HFFc6 (cell line): ENCODE results near the gene KSR2. TPM values are rescaled to one million over a fixed set of nuclear protein-coding genes. Genes with fewer than 3 reads are reported as not detected.

Experiments used
- DNase-seq: peaks from one replicate; pipeline ENCODE4 v3.0.0-alpha.2; 2018
- H3K27ac Mint-ChIP-seq: 2 replicates; pipeline ENCODE4 v1.8.0; 2020; ENCODE audit warnings: mild to moderate bottlenecking, mixed read lengths
- H3K27me3 Mint-ChIP-seq: 2 replicates; pipeline ENCODE4 v1.8.0; 2021; ENCODE audit warnings: mild to moderate bottlenecking, moderate library complexity, mixed read lengths; ENCODE audit not compliant: insufficient read depth
- H3K36me3 Mint-ChIP-seq: 2 replicates; pipeline ENCODE4 v1.8.0; 2021; ENCODE audit warnings: low read depth, mixed read lengths
- H3K4me1 Mint-ChIP-seq: 2 replicates; pipeline ENCODE4 v1.8.0; 2020; ENCODE audit warnings: low read depth, mixed read lengths
- H3K4me3 Mint-ChIP-seq: 2 replicates; pipeline ENCODE4 v1.8.0; 2020; ENCODE audit warnings: mild to moderate bottlenecking, moderate library complexity, mixed read lengths
- H3K9me3 Mint-ChIP-seq: 2 replicates; pipeline ENCODE4 v1.8.0; 2020; ENCODE audit warnings: mild to moderate bottlenecking, mixed read lengths
- total RNA-seq, 6 experiments: library from RNA; stranded (reverse); fragmentation: NEBNext Ultra II Directional; extraction: Animal tissue kit (Norgen Biotek cat#: 25700); gene quantifications; 2 replicates in 1 of 6; 3 replicates in 5 of 6; pipeline ENCODE4 v1.2.3, GENCODE V29; 2021
- TF ChIP-seq, protein P1 (sequence below): fragments of 200-600 bp; sonication (generic); IDR thresholded peaks from 2 replicates; pipeline ENCODE4 v1.5.0; 2021; ENCODE audit warnings: antibody characterized with exemption, mild to moderate bottlenecking

The KSR2 gene
- total RNA-seq, 6 experiments from 2014 or later: 0.09 to 0.22 (median 0.12) TPM; not detected in 2

DNA sequence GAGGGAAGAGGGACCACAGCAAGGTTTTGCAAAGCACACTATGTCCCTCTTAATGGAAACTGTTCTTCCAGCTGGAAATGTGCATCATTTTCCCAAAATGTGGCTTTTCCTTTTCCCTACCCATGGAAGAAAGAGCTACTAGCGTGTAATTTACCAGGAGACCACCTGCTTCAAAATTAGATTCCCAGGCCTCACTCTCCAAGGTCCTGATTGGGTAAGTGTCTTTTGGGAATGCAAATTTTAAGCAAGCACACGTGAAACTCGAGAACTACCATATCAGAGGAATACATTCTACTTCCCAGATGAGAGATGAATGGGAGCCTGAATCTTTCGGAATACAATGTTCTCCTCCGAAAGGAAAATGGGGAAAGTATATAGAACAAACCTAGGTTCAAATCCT, 405.8 kb downstream of the KSR2 start:
- Mint-ChIP-seq H3K27me3 (peaks cover 2% of the 10 kb centered on the region), H3K36me3 (no peaks in the 10 kb centered on the region; the same call in 1 of the 2 replicates), H3K4me3 (no peak overlapping the region), H3K9me3 (peaks cover 25% of the 10 kb centered on the region), H3K4me1 (no peaks in the 10 kb centered on the region), H3K27ac (no peak overlapping the region)
- TF ChIP-seq, protein P1, sequence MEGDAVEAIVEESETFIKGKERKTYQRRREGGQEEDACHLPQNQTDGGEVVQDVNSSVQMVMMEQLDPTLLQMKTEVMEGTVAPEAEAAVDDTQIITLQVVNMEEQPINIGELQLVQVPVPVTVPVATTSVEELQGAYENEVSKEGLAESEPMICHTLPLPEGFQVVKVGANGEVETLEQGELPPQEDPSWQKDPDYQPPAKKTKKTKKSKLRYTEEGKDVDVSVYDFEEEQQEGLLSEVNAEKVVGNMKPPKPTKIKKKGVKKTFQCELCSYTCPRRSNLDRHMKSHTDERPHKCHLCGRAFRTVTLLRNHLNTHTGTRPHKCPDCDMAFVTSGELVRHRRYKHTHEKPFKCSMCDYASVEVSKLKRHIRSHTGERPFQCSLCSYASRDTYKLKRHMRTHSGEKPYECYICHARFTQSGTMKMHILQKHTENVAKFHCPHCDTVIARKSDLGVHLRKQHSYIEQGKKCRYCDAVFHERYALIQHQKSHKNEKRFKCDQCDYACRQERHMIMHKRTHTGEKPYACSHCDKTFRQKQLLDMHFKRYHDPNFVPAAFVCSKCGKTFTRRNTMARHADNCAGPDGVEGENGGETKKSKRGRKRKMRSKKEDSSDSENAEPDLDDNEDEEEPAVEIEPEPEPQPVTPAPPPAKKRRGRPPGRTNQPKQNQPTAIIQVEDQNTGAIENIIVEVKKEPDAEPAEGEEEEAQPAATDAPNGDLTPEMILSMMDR: no peak
- DNase-seq: no peak

- no peak for DNase-seq
- no peaks in the 10 kb centered on the region; the same call in 1 of the 2 replicates for H3K36me3 Mint-ChIP-seq
- no peak overlapping the region for H3K4me3 Mint-ChIP-seq
- no peaks in the 10 kb centered on the region for H3K4me1 Mint-ChIP-seq
- H3K27me3 Mint-ChIP-seq: peaks cover 1% of the 10 kb centered on the region
- TF ChIP-seq, protein P1: no peak
- H3K27ac Mint-ChIP-seq: no peak overlapping the region
- H3K9me3 Mint-ChIP-seq: peaks cover 25% of the 10 kb centered on the region
Measured at GRCh38 chr12:117561990-117562389, 406.8 kb downstream of the KSR2 start.

- Mint-ChIP-seq H3K27me3 (peaks cover 1% of the 10 kb centered on the region), H3K4me1 (no peaks in the 10 kb centered on the region), H3K9me3 (peaks cover 27% of the 10 kb centered on the region), H3K4me3 (no peak overlapping the region), H3K27ac (no peak overlapping the region), H3K36me3 (no peaks in the 10 kb centered on the region; the same call in 1 of the 2 replicates)
- no peak for DNase-seq
- TF ChIP-seq, protein P1: no peak
Measured at GRCh38 chr12:117559978-117560377, 408.8 kb downstream of the KSR2 start.

- Mint-ChIP-seq H3K4me1 (no peaks in the 10 kb centered on the region), H3K4me3 (no peak overlapping the region), H3K27ac (no peak overlapping the region), H3K36me3 (no peaks in the 10 kb centered on the region; the same call in 1 of the 2 replicates), H3K27me3 (peaks cover 1% of the 10 kb centered on the region), H3K9me3 (peaks cover 60% of the 10 kb centered on the region)
- TF ChIP-seq, protein P1: no peak
- DNase-seq: no peak
Measured at GRCh38 chr12:117555889-117556288, 412.9 kb downstream of the KSR2 start.

GRCh38 chr12:117552971-117553370, 415.8 kb downstream of the KSR2 start:
- H3K4me1 Mint-ChIP-seq: no peaks in the 10 kb centered on the region
- H3K4me3 Mint-ChIP-seq: no peak overlapping the region
- H3K27me3 Mint-ChIP-seq: no peaks in the 10 kb centered on the region; the same call in 1 of the 2 replicates
- H3K9me3 Mint-ChIP-seq: peaks cover 59% of the 10 kb centered on the region
- H3K27ac Mint-ChIP-seq: no peak overlapping the region
- TF ChIP-seq, protein P1: no peak
- H3K36me3 Mint-ChIP-seq: no peaks in the 10 kb centered on the region; the same call in 1 of the 2 replicates
- no peak for DNase-seq

DNA sequence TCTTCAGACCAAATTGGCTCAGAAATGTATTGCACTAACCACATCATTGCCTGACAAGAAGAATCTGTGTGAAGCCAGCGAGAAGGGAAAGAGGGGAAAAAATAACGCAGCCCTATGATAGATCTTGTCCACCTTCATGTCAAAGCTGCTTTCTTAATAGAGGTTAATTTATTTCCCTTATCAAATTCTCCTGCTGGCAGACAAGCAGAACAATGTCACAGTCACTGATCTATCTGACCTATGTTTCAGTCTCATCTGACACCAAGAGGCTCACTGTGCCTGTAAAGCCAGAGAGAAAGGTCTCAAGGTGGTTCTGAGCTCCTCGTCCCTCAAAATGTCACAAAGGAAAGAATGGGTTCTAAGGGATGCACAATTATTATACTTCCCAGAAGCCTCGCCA, 417.1 kb downstream of the KSR2 start:
- Mint-ChIP-seq H3K27ac (no peak overlapping the region), H3K36me3 (no peaks in the 10 kb centered on the region; the same call in 1 of the 2 replicates)
- TF ChIP-seq, protein P1: no peak

More for the DNA sequence above, 417.1 kb downstream of the KSR2 start:
- H3K9me3 Mint-ChIP-seq: peaks cover 66% of the 10 kb centered on the region
- no peak overlapping the region for H3K4me3 Mint-ChIP-seq
- DNase-seq: no peak
- H3K27me3 Mint-ChIP-seq: no peaks in the 10 kb centered on the region; the same call in 1 of the 2 replicates
- no peaks in the 10 kb centered on the region for H3K4me1 Mint-ChIP-seq
